ENCODE measurements around the gene CDK9.
"Not testable (repeated sequence)": the region's sequence is repeated elsewhere in the genome, so short reads cannot be mapped to it uniquely, and the experiment has no call there.

The CDK9 gene

DNA sequence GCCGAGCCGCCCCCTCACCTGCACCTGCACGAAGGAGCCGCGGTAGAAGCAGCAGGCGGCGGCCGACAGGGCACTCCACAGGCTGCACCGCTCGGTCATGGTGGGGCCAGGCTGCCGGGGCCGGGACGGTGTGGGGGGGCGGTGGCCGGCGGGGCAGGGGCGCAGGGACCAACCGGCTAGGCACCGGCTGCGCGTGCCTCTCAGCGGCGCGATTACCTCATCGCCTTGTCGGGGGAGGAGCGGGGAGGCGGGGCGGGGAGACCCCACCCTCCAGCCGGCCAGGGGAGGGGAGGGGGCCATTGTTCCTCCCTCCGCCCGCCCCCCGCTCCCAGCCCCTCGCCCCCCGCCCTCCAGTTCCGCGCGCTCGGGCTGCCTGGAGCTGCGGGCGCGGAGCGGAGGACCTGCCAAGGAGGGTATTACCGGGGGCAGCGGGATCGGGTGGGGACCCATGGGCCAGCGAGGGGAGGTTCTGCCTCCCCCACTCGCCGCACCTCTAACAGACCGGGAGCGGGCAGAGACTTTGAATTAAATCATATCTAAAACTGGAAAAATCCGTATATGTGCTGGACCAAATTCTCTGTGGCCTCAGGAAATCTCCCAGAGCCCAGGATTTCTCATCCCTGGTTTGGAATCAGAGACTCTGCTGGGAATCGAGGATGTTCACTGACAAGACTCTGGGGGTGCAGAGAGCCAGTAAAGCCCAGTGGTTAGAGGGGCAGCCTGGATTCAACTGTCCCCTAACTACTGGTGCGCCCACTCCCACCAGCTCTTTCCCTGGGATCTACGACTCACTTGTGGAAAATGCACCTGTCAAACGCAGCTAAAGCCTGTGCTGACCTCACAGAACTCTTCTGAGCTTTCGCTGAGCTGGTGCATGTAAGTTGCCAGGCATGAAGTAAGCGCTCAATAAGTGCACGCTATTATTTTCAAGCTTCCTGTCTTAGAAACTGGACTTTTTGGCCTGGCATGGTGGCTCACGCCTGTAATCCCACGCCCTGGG lies 30.5 kb upstream of the CDK9 start:
- no peak overlapping the region for H3K27ac ChIP-seq
- TF ChIP-seq, protein P1, sequence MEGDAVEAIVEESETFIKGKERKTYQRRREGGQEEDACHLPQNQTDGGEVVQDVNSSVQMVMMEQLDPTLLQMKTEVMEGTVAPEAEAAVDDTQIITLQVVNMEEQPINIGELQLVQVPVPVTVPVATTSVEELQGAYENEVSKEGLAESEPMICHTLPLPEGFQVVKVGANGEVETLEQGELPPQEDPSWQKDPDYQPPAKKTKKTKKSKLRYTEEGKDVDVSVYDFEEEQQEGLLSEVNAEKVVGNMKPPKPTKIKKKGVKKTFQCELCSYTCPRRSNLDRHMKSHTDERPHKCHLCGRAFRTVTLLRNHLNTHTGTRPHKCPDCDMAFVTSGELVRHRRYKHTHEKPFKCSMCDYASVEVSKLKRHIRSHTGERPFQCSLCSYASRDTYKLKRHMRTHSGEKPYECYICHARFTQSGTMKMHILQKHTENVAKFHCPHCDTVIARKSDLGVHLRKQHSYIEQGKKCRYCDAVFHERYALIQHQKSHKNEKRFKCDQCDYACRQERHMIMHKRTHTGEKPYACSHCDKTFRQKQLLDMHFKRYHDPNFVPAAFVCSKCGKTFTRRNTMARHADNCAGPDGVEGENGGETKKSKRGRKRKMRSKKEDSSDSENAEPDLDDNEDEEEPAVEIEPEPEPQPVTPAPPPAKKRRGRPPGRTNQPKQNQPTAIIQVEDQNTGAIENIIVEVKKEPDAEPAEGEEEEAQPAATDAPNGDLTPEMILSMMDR (IDR thresholded peaks at IDR 0.05) = no peak
- no peak for TF ChIP-seq ZFX (IDR thresholded peaks at IDR 0.05; ENCODE audit: borderline replicate concordance)

DNA sequence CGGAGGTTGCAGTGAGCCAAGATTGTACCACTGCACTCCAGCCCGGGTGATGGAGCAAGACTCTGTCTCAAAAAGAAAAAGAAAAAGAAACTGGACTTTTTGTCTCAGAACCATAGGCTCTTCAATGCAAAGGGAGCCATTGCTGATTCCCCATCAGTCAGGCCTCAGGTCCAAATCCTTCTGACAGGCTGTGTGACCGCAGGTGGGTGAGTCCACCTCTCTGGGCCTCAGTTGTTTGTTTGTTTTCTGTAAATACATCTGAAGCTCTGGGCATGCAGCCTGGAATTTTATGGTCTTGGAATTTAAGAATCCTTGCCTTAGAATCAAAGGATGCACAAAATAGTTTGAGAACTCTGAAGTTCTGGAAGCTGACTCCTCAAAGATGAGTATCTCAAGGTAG lies 29.6 kb upstream of the CDK9 start:
- no peak for TF ChIP-seq ZFX (IDR thresholded peaks at IDR 0.05; ENCODE audit: borderline replicate concordance)
- TF ChIP-seq, protein P1 (IDR thresholded peaks at IDR 0.05) = no peak
- no peak overlapping the region for H3K27ac ChIP-seq

DNA sequence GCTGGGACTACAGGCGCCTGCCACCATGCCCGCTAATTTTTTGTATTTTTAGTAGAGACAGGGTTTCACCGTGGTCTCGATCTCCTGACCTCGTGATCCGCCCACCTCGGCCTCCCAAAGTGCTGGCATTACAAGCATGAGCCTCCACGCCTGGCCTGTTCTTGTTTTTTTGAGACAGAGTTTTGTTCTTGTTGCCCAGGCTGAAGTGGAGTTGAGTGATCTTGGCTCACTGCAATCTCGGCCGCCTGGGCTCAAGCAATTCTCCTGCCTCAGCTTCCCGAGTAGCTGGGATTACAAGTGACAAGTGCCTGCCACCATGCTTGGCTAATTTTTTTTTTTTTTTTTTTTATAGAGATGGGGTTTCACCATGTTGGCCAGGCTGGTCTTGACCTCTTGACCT lies 29.1 kb upstream of the CDK9 start:
- H3K27ac ChIP-seq = not testable (repeated sequence)

DNA sequence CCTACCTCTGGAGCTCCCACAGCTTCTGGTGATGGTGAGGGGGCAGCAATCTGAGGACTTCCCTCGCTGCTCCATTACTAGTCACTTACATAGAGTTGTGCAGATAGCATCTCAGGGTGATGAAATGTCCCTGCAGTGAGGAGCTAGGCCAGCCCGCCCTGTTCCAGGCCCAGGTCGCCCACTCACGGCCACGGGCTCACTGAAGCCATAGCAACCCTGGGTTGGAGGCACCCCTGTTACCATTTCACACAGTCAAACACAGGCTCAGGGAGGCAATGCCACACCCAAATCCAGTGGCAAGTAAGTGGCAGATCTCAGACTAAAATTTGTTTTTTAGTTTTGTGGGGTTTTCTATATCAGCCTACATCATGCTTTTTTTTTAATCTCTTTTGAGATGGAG lies 27.0 kb upstream of the CDK9 start:
- no peak for TF ChIP-seq ZFX (IDR thresholded peaks at IDR 0.05; ENCODE audit: borderline replicate concordance)
- TF ChIP-seq, protein P1 (IDR thresholded peaks at IDR 0.05) = no peak
- H3K27ac ChIP-seq = no peak overlapping the region

DNA sequence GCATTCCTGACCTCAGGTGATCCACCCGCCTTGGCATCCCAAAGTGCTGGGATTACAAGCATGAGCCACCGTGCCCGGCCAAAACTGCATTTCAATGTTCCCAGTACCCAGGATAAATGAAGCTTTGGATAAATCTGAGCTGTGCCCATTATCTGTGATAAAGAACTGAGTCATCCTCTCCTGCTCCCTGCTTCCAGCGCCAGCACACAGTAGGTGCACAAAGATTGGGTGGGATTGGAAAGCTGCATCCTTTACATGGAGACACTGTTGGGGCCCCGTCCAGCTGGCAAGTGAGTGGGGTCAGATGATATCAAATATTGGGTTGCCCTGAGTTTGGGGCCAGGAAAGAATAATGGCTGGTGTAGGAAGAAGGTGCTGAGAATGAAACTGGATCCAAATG lies 24.8 kb upstream of the CDK9 start:
- TF ChIP-seq, protein P1 (IDR thresholded peaks at IDR 0.05) = no peak
- no peak for TF ChIP-seq ZFX (IDR thresholded peaks at IDR 0.05; ENCODE audit: borderline replicate concordance)
- H3K27ac ChIP-seq = no peak overlapping the region

DNA sequence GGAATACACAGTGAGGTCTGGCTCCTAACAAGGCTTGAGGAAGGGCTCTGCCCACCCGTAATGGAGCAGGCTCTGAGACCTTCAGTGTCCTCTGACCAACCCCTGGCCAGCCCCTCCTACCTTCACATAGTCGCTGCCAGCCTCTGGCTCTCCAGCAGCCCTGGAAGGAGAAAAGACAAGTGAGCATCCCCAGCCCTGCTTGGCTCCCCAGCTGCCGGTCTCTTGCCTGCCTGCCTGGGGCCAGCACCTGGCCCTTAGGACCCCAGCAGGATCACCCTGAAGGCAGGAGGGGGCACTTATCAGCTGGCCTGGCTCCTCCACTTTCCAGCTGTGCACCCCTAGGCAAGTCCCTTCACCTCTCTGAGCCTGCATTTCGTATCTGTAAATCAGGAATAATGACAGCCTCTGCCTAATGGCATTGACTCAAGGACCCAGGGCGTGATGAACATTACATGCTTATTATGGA lies 24.3 kb upstream of the CDK9 start:
- TF ChIP-seq ZFX (IDR thresholded peaks at IDR 0.05; ENCODE audit: borderline replicate concordance) = no peak
- TF ChIP-seq, protein P1 (IDR thresholded peaks at IDR 0.05) = no peak
- H3K27ac ChIP-seq = no peak overlapping the region

DNA sequence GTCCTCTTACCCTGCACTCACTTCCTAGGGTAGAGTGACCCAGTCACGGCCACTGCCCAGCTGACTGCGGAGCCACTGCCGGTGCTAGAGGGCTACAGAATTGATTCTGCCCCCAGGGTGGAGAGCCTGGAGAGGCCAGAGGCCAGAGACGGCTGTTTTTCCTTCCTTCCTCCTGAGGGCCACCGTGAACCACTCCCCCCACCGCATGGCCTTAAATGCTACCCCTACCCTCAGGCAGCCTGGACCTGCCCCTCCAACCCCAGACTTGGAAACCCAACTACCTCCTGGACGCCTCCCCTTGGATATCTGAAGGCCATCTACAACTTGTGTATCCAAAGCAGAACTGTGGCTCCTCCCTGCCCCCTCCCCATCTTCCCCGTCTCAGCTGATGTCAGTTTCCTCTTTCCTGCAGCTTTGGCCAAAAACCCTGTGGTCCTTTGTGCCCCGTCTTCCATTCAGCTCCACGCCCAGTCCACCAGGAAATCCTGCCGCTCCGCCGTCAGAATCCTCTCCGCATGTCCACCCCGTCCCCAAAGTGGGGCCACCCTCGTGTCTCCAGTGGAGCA lies 23.6 kb upstream of the CDK9 start:
- TF ChIP-seq ZFX (IDR thresholded peaks at IDR 0.05; ENCODE audit: borderline replicate concordance) = no peak
- TF ChIP-seq, protein P1 (IDR thresholded peaks at IDR 0.05) = no peak
- no peak overlapping the region for H3K27ac ChIP-seq
